NB4 (cell line): ENCODE measurements around the gene AGL.

Source experiments
- CTCF ChIP-seq: IDR thresholded peaks from one replicate; pipeline ENCODE4 v1.5.1; 2012; ENCODE audit warnings: low read depth, low read length
- POLR2A ChIP-seq: IDR thresholded peaks from 2 replicates; pipeline ENCODE4 v1.6.1; 2011; ENCODE audit warnings: mild to moderate bottlenecking; ENCODE audit not compliant: insufficient read length; ENCODE audit errors: extremely low read depth
- TF ChIP-seq, protein P1 (sequence below): IDR thresholded peaks from 2 replicates; pipeline ENCODE4 v1.6.1; 2011; ENCODE audit warnings: low read depth, low read length

- TF ChIP-seq CTCF (no peak), POLR2A (no peak)
- TF ChIP-seq, protein P1, sequence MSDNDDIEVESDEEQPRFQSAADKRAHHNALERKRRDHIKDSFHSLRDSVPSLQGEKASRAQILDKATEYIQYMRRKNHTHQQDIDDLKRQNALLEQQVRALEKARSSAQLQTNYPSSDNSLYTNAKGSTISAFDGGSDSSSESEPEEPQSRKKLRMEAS = no peak
These were observed 115.7 kb downstream of the AGL start for GRCh38 chr1:99965646-99966375.
